ENCODE results near the gene TUBAL3. TPM values are rescaled to one million over a fixed set of nuclear protein-coding genes. Genes with fewer than 3 reads are reported as not detected.

The TUBAL3 gene
- polyA plus RNA-seq, 1 of the 3 experiments (the other 2 are of a cell fraction) = not detected

GRCh38 chr10:5418584-5418983 lies 14.0 kb upstream of the TUBAL3 start:
- no peak overlapping the region for H3K4me3 ChIP-seq (ENCODE audit: low read depth in 2 of 2, low read length in 1 of 2)
- ChIA-PET POLR2A (interaction anchor here (0.6 kb wide), 1 partner anchor 578 kb away, joined by 3 read pairs; no protein-coding TSS in a partner anchor), CTCF (interaction anchor here (0.9 kb wide), 1 partner anchor 211 kb away, joined by 3 read pairs; no protein-coding TSS in a partner anchor)
- no peaks in the 10 kb centered on the region for H3K9me2 ChIP-seq
- peaks cover 16% of the 10 kb centered on the region for H3K9me3 ChIP-seq
- H3K79me2 ChIP-seq (ENCODE audit: insufficient read depth) = peaks cover 100% of the 10 kb centered on the region
- no peak for DNase-seq
- H3K27ac ChIP-seq (ENCODE audit: low read depth in 2 of 2, low read length in 1 of 2) = no peak overlapping the region
- no peaks in the 10 kb centered on the region for H3K27me3 ChIP-seq (ENCODE audit: insufficient read depth)
- no peaks in the 10 kb centered on the region for H3F3A ChIP-seq (replicated peaks; ENCODE audit: insufficient read depth)
- no peaks in the 10 kb centered on the region for H4K20me1 ChIP-seq (ENCODE audit: insufficient read depth)
- H3K36me3 ChIP-seq (replicated peaks in 1 of 2; ENCODE audit: control insufficient read depth in 1 of 2, insufficient read depth in 2 of 2, low read length in 1 of 2) = peaks cover 0 to 19% of the 10 kb centered on the region in 2 experiments
- H3K4me2 ChIP-seq = no peak overlapping the region
- no peak overlapping the region for H2AFZ ChIP-seq (ENCODE audit: low read depth)
- H3K4me1 ChIP-seq (ENCODE audit: control insufficient read depth in 1 of 2, insufficient read depth in 2 of 2, low read depth in 1 of 2, low read length in 1 of 2) = no peaks in the 10 kb centered on the region; a peak in 2 of 4 replicates
- TF ChIP-seq GATA2 (CRISPR knock-in tag; IDR thresholded peaks at IDR 0.05) = no peak
- TF ChIP-seq EZH2phosphoT487 (IDR thresholded peaks at IDR 0.05; ENCODE audit: borderline replicate concordance, low read depth) = no peak
- TF ChIP-seq SIN3A (IDR thresholded peaks at IDR 0.05; ENCODE audit: borderline replicate concordance, low read depth, low read length) = no peak
- no peak for TF ChIP-seq POLR2AphosphoS5 (IDR thresholded peaks at IDR 0.05; ENCODE audit: low read depth, low read length)
- TF ChIP-seq FOXM1 (IDR thresholded peaks at IDR 0.05; ENCODE audit: low read depth) = no peak
- no peak for TF ChIP-seq GABPA (IDR thresholded peaks at IDR 0.05; ENCODE audit: low read depth)
- no peak for TF ChIP-seq JUND (IDR thresholded peaks at IDR 0.05)
- TF ChIP-seq, protein P1, sequence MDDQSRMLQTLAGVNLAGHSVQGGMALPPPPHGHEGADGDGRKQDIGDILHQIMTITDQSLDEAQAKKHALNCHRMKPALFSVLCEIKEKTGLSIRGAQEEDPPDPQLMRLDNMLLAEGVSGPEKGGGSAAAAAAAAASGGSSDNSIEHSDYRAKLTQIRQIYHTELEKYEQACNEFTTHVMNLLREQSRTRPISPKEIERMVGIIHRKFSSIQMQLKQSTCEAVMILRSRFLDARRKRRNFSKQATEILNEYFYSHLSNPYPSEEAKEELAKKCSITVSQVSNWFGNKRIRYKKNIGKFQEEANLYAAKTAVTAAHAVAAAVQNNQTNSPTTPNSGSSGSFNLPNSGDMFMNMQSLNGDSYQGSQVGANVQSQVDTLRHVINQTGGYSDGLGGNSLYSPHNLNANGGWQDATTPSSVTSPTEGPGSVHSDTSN (IDR thresholded peaks at IDR 0.05) = no peak
- TF ChIP-seq TCF12 (IDR thresholded peaks at IDR 0.05) = no peak
- no peak for TF ChIP-seq EP300 (IDR thresholded peaks at IDR 0.05; ENCODE audit: borderline replicate concordance in 1 of 2, low read depth in 1 of 2, low read length in 1 of 2)
- no peak for TF ChIP-seq MAX (IDR thresholded peaks at IDR 0.05; ENCODE audit: low read depth)
- no peak for TF ChIP-seq TAF1 (IDR thresholded peaks at IDR 0.05; ENCODE audit: borderline replicate concordance, low read depth, low read length)
- TF ChIP-seq SMC3 (IDR thresholded peaks at IDR 0.05; ENCODE audit: low read depth, low read length) = no peak
- no peak for TF ChIP-seq IRF3 (IDR thresholded peaks at IDR 0.05; ENCODE audit: low read depth, low read length)
- no peak for TF ChIP-seq NFIC (IDR thresholded peaks at IDR 0.05; ENCODE audit: borderline replicate concordance)
- TF ChIP-seq RFX5 (IDR thresholded peaks at IDR 0.05; ENCODE audit: low read length) = no peak
- TF ChIP-seq MEF2A (IDR thresholded peaks at IDR 0.05; ENCODE audit: borderline replicate concordance, low read depth) = no peak
- no peak for TF ChIP-seq RXRA (IDR thresholded peaks at IDR 0.05; ENCODE audit: borderline replicate concordance, low read depth)
- TF ChIP-seq RCOR1 (IDR thresholded peaks at IDR 0.05; ENCODE audit: low read length) = no peak
- H3K9ac ChIP-seq = no peak overlapping the region

All from SK-N-SH (cell line).